KMS-11 (cell line): ENCODE data around the gene PLD1.
A peak's percentile ranks its signal among the peaks of the same experiment; 100 is the strongest.

Experiments
- H2AFZ ChIP-seq: fragments of 200-600 bp; sonication (generic); 2 replicates; pipeline ENCODE4 v1.6.1; 2016; ENCODE audit warnings: antibody characterized with exemption, mixed run types, low read depth
- H3K27ac ChIP-seq: fragments of 200-600 bp; sonication (generic); 2 replicates; pipeline ENCODE4 v1.6.1; 2016; ENCODE audit warnings: mild to moderate bottlenecking, mixed run types
- H3K27me3 ChIP-seq: fragments of 200-600 bp; sonication (generic); 2 replicates; pipeline ENCODE4 v1.6.1; 2017; ENCODE audit warnings: mild to moderate bottlenecking, low read depth, mixed run types, moderate library complexity; ENCODE audit not compliant: insufficient read depth
- H3K36me3 ChIP-seq: fragments of 200-600 bp; sonication (generic); 2 replicates; pipeline ENCODE4 v1.6.1; 2017; ENCODE audit warnings: mild to moderate bottlenecking, mixed run types; ENCODE audit not compliant: insufficient read depth
- H3K4me1 ChIP-seq: fragments of 200-600 bp; sonication (generic); 2 replicates; pipeline ENCODE4 v1.6.1; 2016; ENCODE audit warnings: mild to moderate bottlenecking, low read depth, mixed run types; ENCODE audit not compliant: poor library complexity, severe bottlenecking
- H3K4me2 ChIP-seq: fragments of 200-600 bp; sonication (generic); 2 replicates; pipeline ENCODE4 v1.7.0; 2016; ENCODE audit warnings: mild to moderate bottlenecking, mixed run types
- H3K4me3 ChIP-seq: fragments of 200-600 bp; sonication (generic); IDR thresholded peaks from 2 replicates; pipeline ENCODE4 v1.6.1; 2017; ENCODE audit warnings: low read depth, low read length, mixed read lengths; ENCODE audit not compliant: insufficient read depth
- H3K79me2 ChIP-seq: fragments of 200-600 bp; sonication (generic); 2 replicates; pipeline ENCODE4 v1.6.1; 2016; ENCODE audit warnings: low read depth, mixed run types; ENCODE audit not compliant: insufficient read depth
- H3K9ac ChIP-seq: fragments of 200-600 bp; sonication (generic); 2 replicates; pipeline ENCODE4 v1.6.1; 2016; ENCODE audit warnings: mild to moderate bottlenecking, mixed run types
- H4K20me1 ChIP-seq: fragments of 200-600 bp; sonication (generic); 2 replicates; pipeline ENCODE4 v1.6.1; 2016; ENCODE audit warnings: mild to moderate bottlenecking, mixed run types; ENCODE audit not compliant: insufficient read depth
- TF ChIP-seq, protein P1 (sequence below): fragments of 200-600 bp; sonication (generic); conservative IDR thresholded peaks from 2 replicates; pipeline ENCODE4 v1.6.1; 2017; ENCODE audit warnings: low read depth, mild to moderate bottlenecking, antibody characterized with exemption, low read length, moderate library complexity, mixed read lengths

Gene PLD1

DNA sequence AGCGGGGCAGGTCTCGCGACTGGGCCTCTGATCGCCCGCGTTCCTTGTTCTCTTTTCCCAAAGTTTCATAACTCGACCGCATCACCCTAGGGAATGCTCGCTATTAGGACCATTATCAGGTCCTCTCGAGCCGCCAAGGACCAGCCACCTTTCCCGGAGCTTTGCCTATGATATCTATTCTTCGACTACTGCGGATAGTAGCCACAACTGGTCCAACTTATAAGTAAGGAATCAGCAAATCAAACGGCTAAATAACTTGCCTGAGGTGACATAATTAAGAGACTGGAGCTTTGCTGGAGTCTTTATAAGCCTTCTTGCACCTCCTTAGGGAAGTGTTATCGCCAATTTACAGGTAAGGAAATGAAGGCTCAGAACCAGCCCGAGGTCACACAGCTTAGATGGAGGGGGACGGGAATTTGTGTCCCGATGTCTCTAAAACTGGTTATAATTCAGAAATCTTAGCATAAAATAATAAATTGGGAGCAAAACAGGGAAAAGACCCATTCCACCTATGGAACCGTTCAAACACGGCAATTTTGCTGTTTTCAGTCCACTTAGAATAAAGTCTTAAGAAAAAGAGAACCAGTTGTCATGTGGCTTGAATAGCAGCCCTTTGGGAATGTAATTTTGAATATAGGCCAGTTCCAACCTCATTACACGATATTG lies 479 bp upstream of the PLD1 start:
- H4K20me1 ChIP-seq = no peaks in the 10 kb centered on the region
- peak overlapping the region; percentile 96 for H2AFZ ChIP-seq
- H3K4me3 ChIP-seq = no peak overlapping the region
- no peak overlapping the region for H3K9ac ChIP-seq
- no peak overlapping the region for H3K27ac ChIP-seq
- no peaks in the 10 kb centered on the region for H3K36me3 ChIP-seq
- H3K27me3 ChIP-seq = no peaks in the 10 kb centered on the region
- peak overlapping the region; percentile 61 for H3K4me2 ChIP-seq
- H3K4me1 ChIP-seq = peaks cover 4% of the 10 kb centered on the region
- TF ChIP-seq, protein P1, sequence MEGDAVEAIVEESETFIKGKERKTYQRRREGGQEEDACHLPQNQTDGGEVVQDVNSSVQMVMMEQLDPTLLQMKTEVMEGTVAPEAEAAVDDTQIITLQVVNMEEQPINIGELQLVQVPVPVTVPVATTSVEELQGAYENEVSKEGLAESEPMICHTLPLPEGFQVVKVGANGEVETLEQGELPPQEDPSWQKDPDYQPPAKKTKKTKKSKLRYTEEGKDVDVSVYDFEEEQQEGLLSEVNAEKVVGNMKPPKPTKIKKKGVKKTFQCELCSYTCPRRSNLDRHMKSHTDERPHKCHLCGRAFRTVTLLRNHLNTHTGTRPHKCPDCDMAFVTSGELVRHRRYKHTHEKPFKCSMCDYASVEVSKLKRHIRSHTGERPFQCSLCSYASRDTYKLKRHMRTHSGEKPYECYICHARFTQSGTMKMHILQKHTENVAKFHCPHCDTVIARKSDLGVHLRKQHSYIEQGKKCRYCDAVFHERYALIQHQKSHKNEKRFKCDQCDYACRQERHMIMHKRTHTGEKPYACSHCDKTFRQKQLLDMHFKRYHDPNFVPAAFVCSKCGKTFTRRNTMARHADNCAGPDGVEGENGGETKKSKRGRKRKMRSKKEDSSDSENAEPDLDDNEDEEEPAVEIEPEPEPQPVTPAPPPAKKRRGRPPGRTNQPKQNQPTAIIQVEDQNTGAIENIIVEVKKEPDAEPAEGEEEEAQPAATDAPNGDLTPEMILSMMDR = no peak
- no peaks in the 10 kb centered on the region for H3K79me2 ChIP-seq

DNA sequence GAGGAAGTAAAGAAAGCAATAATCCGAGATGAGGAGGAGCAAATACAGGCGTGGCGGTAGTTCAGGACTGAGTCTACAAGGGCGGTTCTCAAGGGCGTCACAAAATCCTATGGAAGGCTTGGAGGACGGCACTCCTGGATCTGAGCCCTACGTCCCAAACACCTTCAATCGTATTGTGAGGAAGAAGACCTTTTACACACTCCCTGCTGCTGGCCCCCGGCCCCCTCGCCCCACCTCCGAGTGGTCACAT lies 747 bp downstream of the PLD1 start:
- Histone ChIP-seq H3K4me2 (peak overlapping the region; percentile 61), H4K20me1 (no peaks in the 10 kb centered on the region), H3K36me3 (no peaks in the 10 kb centered on the region), H3K79me2 (no peaks in the 10 kb centered on the region), H3K4me3 (no peak overlapping the region), H3K27ac (no peak overlapping the region), H3K4me1 (peaks cover 4% of the 10 kb centered on the region), H3K27me3 (no peaks in the 10 kb centered on the region), H2AFZ (peak overlapping the region; percentile 96), H3K9ac (peak overlapping the region; percentile 7; the same call in 1 of the 2 replicates)
- TF ChIP-seq, protein P1 = no peak

DNA sequence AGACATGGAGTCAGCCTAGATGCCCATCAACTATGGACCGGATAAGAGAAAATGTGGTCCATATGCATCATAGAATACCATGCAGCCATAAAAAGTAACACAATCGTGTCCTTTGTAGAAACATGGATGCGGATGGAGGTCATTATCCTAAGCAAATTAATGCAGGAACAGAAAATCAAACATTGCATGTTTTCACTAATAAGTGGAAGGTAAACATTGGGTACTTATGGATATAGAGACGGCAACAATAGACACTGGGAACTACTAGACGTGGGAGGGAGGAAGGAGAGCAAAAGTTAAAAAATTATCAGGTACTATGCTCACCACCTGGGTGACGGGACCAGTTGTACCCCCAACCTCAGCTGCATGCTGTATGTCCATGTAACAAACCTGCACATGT lies 2.5 kb downstream of the PLD1 start:
- Histone ChIP-seq H3K27ac (no peak overlapping the region), H3K4me1 (peaks cover 4% of the 10 kb centered on the region), H4K20me1 (no peaks in the 10 kb centered on the region), H3K4me3 (no peak overlapping the region), H2AFZ (no peak overlapping the region), H3K9ac (no peak overlapping the region), H3K36me3 (no peaks in the 10 kb centered on the region), H3K4me2 (no peak overlapping the region), H3K79me2 (no peaks in the 10 kb centered on the region), H3K27me3 (no peaks in the 10 kb centered on the region)
- TF ChIP-seq, protein P1 = no peak

DNA sequence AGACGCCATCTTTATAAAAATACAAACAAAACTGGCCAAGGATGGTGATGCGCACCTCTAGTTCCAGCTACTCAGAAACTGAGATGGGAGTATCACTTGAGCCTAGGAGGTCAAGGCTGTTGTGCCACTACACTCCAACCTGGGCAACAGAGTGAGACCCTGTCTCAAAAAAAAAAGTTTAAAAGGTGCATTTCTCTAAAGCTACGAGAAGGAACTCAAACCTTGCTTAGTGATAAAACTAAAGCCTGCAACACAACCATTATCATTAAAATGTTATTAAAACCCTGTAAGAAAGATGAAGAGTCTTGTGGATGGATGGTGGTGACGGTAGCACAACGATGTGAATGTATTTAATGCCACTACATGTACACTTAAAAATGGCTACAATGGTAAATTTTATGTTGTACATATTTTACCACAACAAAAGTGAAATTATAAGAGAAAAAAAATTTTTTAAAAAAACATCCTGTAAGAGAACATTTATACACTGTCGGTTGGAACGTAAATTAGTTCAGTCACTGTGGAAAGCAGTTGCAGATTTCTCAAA lies 3.1 kb downstream of the PLD1 start:
- H3K9ac ChIP-seq = no peak overlapping the region
- no peak overlapping the region for H3K27ac ChIP-seq
- H4K20me1 ChIP-seq = no peaks in the 10 kb centered on the region
- H2AFZ ChIP-seq = no peak overlapping the region
- H3K27me3 ChIP-seq = no peaks in the 10 kb centered on the region
- H3K36me3 ChIP-seq = no peaks in the 10 kb centered on the region
- TF ChIP-seq, protein P1 = no peak
- no peak overlapping the region for H3K4me3 ChIP-seq
- no peak overlapping the region for H3K4me2 ChIP-seq
- no peaks in the 10 kb centered on the region for H3K79me2 ChIP-seq
- peaks cover 4% of the 10 kb centered on the region for H3K4me1 ChIP-seq
